Measurements from ENCODE around the gene ARL15.

- TF ChIP-seq, protein P1, sequence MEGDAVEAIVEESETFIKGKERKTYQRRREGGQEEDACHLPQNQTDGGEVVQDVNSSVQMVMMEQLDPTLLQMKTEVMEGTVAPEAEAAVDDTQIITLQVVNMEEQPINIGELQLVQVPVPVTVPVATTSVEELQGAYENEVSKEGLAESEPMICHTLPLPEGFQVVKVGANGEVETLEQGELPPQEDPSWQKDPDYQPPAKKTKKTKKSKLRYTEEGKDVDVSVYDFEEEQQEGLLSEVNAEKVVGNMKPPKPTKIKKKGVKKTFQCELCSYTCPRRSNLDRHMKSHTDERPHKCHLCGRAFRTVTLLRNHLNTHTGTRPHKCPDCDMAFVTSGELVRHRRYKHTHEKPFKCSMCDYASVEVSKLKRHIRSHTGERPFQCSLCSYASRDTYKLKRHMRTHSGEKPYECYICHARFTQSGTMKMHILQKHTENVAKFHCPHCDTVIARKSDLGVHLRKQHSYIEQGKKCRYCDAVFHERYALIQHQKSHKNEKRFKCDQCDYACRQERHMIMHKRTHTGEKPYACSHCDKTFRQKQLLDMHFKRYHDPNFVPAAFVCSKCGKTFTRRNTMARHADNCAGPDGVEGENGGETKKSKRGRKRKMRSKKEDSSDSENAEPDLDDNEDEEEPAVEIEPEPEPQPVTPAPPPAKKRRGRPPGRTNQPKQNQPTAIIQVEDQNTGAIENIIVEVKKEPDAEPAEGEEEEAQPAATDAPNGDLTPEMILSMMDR (IDR thresholded peaks at IDR 0.05; ENCODE audit: insufficient read depth, low read length) = no peak
- TF ChIP-seq GABPA (IDR thresholded peaks at IDR 0.05; ENCODE audit: low read depth) = no peak
- no peak for TF ChIP-seq POLR2AphosphoS5 (IDR thresholded peaks at IDR 0.05; ENCODE audit: low read depth)
Observed at GRCh38 chr5:54178991-54179390, 131.4 kb downstream of the ARL15 start.
